Left lung (tissue), 10 donors: Measurements from ENCODE around the gene DCP2. TPM values are rescaled to one million over a fixed set of nuclear protein-coding genes. Genes with fewer than 3 reads are reported as not detected.

ENCODE experiments used
- ATAC-seq: fragments of 200-7000 bp; cut with Tn5 transposase; one replicate; pipeline ENCODE4 v1.9.1; 2020; ENCODE audit warnings: moderate library complexity
- DNase-seq, 4 donors: peaks; one replicate each; pipeline ENCODE4 v3.0.0-alpha.2; 2013 to 2020
- H3K27ac ChIP-seq, 2 donors: fragments of 200-600 bp; sonication (generic) in 1 of 2; one replicate each; pipeline versions ENCODE4 v1.5.0 to v1.8.0; 2020 to 2021
- H3K27me3 ChIP-seq, 2 donors: fragments of 200-600 bp; sonication (generic) in 1 of 2; one replicate each; pipeline versions ENCODE4 v1.5.0 to v1.8.0; 2020 to 2021
- H3K36me3 ChIP-seq, 2 donors: fragments of 200-600 bp; sonication (generic) in 1 of 2; one replicate each; pipeline versions ENCODE4 v1.5.0 to v1.8.0; 2020 to 2021
- H3K4me1 ChIP-seq, 2 donors: fragments of 200-600 bp; one replicate each; pipeline ENCODE4 v1.8.0; 2021
- H3K4me3 ChIP-seq, 2 donors: fragments of 200-600 bp; sonication (generic) in 1 of 2; one replicate each; pipeline versions ENCODE4 v1.5.0 to v1.8.0; 2020 to 2021; ENCODE audit warnings: mild to moderate bottlenecking in 1 of 2
- H3K9me3 ChIP-seq, 2 donors: fragments of 200-600 bp; sonication (generic) in 1 of 2; one replicate each; pipeline versions ENCODE4 v1.5.0 to v1.8.0; 2020 to 2021
- CTCF ChIP-seq, 2 donors: fragments of 200-600 bp; sonication (generic) in 1 of 2; IDR thresholded peaks; one replicate each; pipeline versions ENCODE4 v1.5.0 to v1.8.0; 2021; ENCODE audit warnings: antibody characterized with exemption in 2 of 2
- intact Hi-C, 2 donors: fragments of 100-400 bp; cut with DNase I; formaldehyde crosslinking; loops; one replicate each; pipeline versions ENCODE4 v1.11.2 to v1.14.2; 2022
- polyA plus RNA-seq, 6 donors: library from polyadenylated mRNA; unstranded; fragments of 120-200 nt; gene quantifications; one replicate each; pipeline ENCODE4 v1.2.1, GENCODE V29; 2013; ENCODE audit not compliant: insufficient read length in 6 of 6
- total RNA-seq, 2 donors: library from RNA; stranded (reverse); fragmentation: NEBNext Ultra II Directional; extraction: Animal tissue kit (Norgen Biotek cat#: 25700); gene quantifications; one replicate each; pipeline ENCODE4 v1.2.1, GENCODE V29; 2021
- donor health status: DM: no; HTN: yes; CAD: no.
- donor health status: DM: no; HTN: no; CAD: no.

DCP2 gene
- total and polyA plus RNA-seq, 8 donors: 30.1 to 72.4 (median 38.0) TPM

- Histone ChIP-seq H3K36me3 (no peaks in the 10 kb centered on the region), H3K4me1 (peaks cover 0 to 13% of the 10 kb centered on the region in 2 donors), H3K4me3 (no peak overlapping the region), H3K9me3 (no peaks in the 10 kb centered on the region), H3K27me3 (no peaks in the 10 kb centered on the region), H3K27ac (no peak overlapping the region)
- DNase-seq (no peak), ATAC-seq (no peak)
- intact Hi-C loops: no loop called here
- TF ChIP-seq CTCF (IDR thresholded peaks at IDR 0.05): no peak
These were observed 43.5 kb upstream of the DCP2 start for GRCh38 chr5:112933105-112933504.

- H3K4me1 ChIP-seq: peaks cover 0 to 10% of the 10 kb centered on the region in 2 donors
- ATAC-seq (no peak), DNase-seq (no peak)
- no peaks in the 10 kb centered on the region for H3K27me3 ChIP-seq
- H3K36me3 ChIP-seq: no peaks in the 10 kb centered on the region
- no peak for TF ChIP-seq CTCF (IDR thresholded peaks at IDR 0.05)
- no peak overlapping the region for H3K4me3 ChIP-seq
- intact Hi-C loops: no loop called here
- H3K9me3 ChIP-seq: no peaks in the 10 kb centered on the region
- no peak overlapping the region for H3K27ac ChIP-seq
These were observed 42.8 kb upstream of the DCP2 start for GRCh38 chr5:112933651-112934365.

GRCh38 chr5:112934366-112934663 lies 42.3 kb upstream of the DCP2 start:
- no peak overlapping the region for H3K27ac ChIP-seq
- H3K9me3 ChIP-seq: no peaks in the 10 kb centered on the region
- peaks cover 0 to 8% of the 10 kb centered on the region in 2 donors for H3K4me1 ChIP-seq
- intact Hi-C loops: no loop called here
- H3K4me3 ChIP-seq: no peak overlapping the region
- no peaks in the 10 kb centered on the region for H3K27me3 ChIP-seq
- no peaks in the 10 kb centered on the region for H3K36me3 ChIP-seq
- TF ChIP-seq CTCF (IDR thresholded peaks at IDR 0.05): no peak
- DNase-seq: no peak
- ATAC-seq: no peak

- H3K9me3 ChIP-seq: no peaks in the 10 kb centered on the region
- H3K36me3 ChIP-seq: no peaks in the 10 kb centered on the region
- H3K4me3 ChIP-seq: no peak overlapping the region
- no peak for DNase-seq
- intact Hi-C loops: no loop called here
- ATAC-seq: no peak
- no peak for TF ChIP-seq CTCF (IDR thresholded peaks at IDR 0.05)
- H3K27me3 ChIP-seq: no peaks in the 10 kb centered on the region
- no peak overlapping the region for H3K27ac ChIP-seq
- no peaks in the 10 kb centered on the region for H3K4me1 ChIP-seq
These were observed 40.9 kb upstream of the DCP2 start for GRCh38 chr5:112935675-112936074.

GRCh38 chr5:112938286-112938685 lies 38.3 kb upstream of the DCP2 start:
- Histone ChIP-seq H3K27ac (no peak overlapping the region), H3K27me3 (peaks cover 0 to 14% of the 10 kb centered on the region in 2 donors), H3K4me1 (no peaks in the 10 kb centered on the region), H3K9me3 (no peaks in the 10 kb centered on the region), H3K36me3 (no peaks in the 10 kb centered on the region), H3K4me3 (no peak overlapping the region)
- TF ChIP-seq CTCF (IDR thresholded peaks at IDR 0.05): no peak
- no peak for ATAC-seq
- intact Hi-C loops: no loop called here
- no peak for DNase-seq
